ENCODE measurements around the gene CHRNB4.

The CHRNB4 gene

GRCh38 chr15:78618064-78618463 lies 22.9 kb downstream of the CHRNB4 start:
- TF ChIP-seq SIN3A (IDR thresholded peaks at IDR 0.05; ENCODE audit: borderline replicate concordance, insufficient read depth, low read length) (no peak), POLR2AphosphoS5 (IDR thresholded peaks at IDR 0.05; ENCODE audit: low read depth, low read length) (no peak), FOXP2 (optimal IDR thresholded peaks at IDR 0.05; ENCODE audit: borderline replicate concordance, extremely low read depth, extremely low read length, insufficient read depth) (no peak), TAF1 (IDR thresholded peaks at IDR 0.05; ENCODE audit: borderline replicate concordance, insufficient read depth, low read length) (no peak), REST (IDR thresholded peaks at IDR 0.05; ENCODE audit: insufficient read depth in 1 of 2, low read depth in 2 of 2, low read length in 2 of 2) (no peak)

GRCh38 chr15:78617516-78617915 lies 23.5 kb downstream of the CHRNB4 start:
- no peak for TF ChIP-seq SIN3A (IDR thresholded peaks at IDR 0.05; ENCODE audit: borderline replicate concordance, insufficient read depth, low read length)
- no peak for TF ChIP-seq POLR2AphosphoS5 (IDR thresholded peaks at IDR 0.05; ENCODE audit: low read depth, low read length)
- no peak for TF ChIP-seq TAF1 (IDR thresholded peaks at IDR 0.05; ENCODE audit: borderline replicate concordance, insufficient read depth, low read length)
- no peak for TF ChIP-seq REST (IDR thresholded peaks at IDR 0.05; ENCODE audit: insufficient read depth in 1 of 2, low read depth in 2 of 2, low read length in 2 of 2)
- TF ChIP-seq FOXP2 (optimal IDR thresholded peaks at IDR 0.05; ENCODE audit: borderline replicate concordance, extremely low read depth, extremely low read length, insufficient read depth), result no peak

GRCh38 chr15:78617076-78617475 lies 23.9 kb downstream of the CHRNB4 start:
- TF ChIP-seq REST (IDR thresholded peaks at IDR 0.05; ENCODE audit: insufficient read depth in 1 of 2, low read depth in 2 of 2, low read length in 2 of 2) (no peak), TAF1 (IDR thresholded peaks at IDR 0.05; ENCODE audit: borderline replicate concordance, insufficient read depth, low read length) (no peak), SIN3A (IDR thresholded peaks at IDR 0.05; ENCODE audit: borderline replicate concordance, insufficient read depth, low read length) (no peak), POLR2AphosphoS5 (IDR thresholded peaks at IDR 0.05; ENCODE audit: low read depth, low read length) (no peak)

- TF ChIP-seq FOXP2 (optimal IDR thresholded peaks at IDR 0.05; ENCODE audit: borderline replicate concordance, extremely low read depth, extremely low read length, insufficient read depth), result no peak
- no peak for TF ChIP-seq SIN3A (IDR thresholded peaks at IDR 0.05; ENCODE audit: borderline replicate concordance, insufficient read depth, low read length)
- no peak for TF ChIP-seq POLR2AphosphoS5 (IDR thresholded peaks at IDR 0.05; ENCODE audit: low read depth, low read length)
- no peak for TF ChIP-seq REST (IDR thresholded peaks at IDR 0.05; ENCODE audit: insufficient read depth in 1 of 2, low read depth in 2 of 2, low read length in 2 of 2)
- TF ChIP-seq TAF1 (IDR thresholded peaks at IDR 0.05; ENCODE audit: borderline replicate concordance, insufficient read depth, low read length), result no peak
These were observed 24.5 kb downstream of the CHRNB4 start for GRCh38 chr15:78616506-78616905.

DNA sequence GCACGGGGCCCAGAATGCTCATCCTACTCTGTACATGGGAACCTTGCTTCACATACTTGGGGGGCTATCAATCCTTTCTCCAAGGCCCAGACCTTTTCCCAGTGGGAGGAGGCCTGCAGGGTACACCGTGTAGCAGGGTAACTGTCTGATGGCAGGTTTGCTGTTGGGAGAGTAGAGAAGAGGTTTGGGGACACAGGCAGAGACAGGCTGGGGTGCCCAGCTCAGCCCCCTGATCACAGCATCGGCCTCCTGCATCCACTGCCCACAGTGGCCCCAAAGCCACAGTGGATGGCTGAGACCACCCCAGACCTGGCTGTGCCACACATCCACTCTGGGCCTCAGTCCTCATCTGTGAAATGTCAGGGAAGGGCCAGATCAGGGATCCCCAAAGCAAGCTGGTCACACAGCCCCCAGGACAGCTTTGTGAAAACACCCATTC lies 25.8 kb downstream of the CHRNB4 start:
- TF ChIP-seq POLR2AphosphoS5 (IDR thresholded peaks at IDR 0.05; ENCODE audit: low read depth, low read length), result no peak
- no peak for TF ChIP-seq REST (IDR thresholded peaks at IDR 0.05; ENCODE audit: insufficient read depth in 1 of 2, low read depth in 2 of 2, low read length in 2 of 2)
- TF ChIP-seq SIN3A (IDR thresholded peaks at IDR 0.05; ENCODE audit: borderline replicate concordance, insufficient read depth, low read length), result no peak
- TF ChIP-seq FOXP2 (optimal IDR thresholded peaks at IDR 0.05; ENCODE audit: borderline replicate concordance, extremely low read depth, extremely low read length, insufficient read depth), result no peak
- no peak for TF ChIP-seq TAF1 (IDR thresholded peaks at IDR 0.05; ENCODE audit: borderline replicate concordance, insufficient read depth, low read length)

Data from PFSK-1 (cell line).